ENCODE results near the gene B4GALNT3.

B4GALNT3 gene

GRCh38 chr12:467591-467990 lies 7.9 kb downstream of the B4GALNT3 start:
- no peak for DNase-seq (ENCODE audit: low read depth in 3 of 3, low spot score in 1 of 3)

GRCh38 chr12:468671-469389 lies 9.1 kb downstream of the B4GALNT3 start:
- no peak for DNase-seq (ENCODE audit: low read depth in 3 of 3, low spot score in 1 of 3)

- DNase-seq (ENCODE audit: low read depth in 3 of 3, low spot score in 1 of 3), result no peak
These were observed 10.4 kb downstream of the B4GALNT3 start for GRCh38 chr12:470133-470532.

- no peak for DNase-seq (ENCODE audit: low read depth in 3 of 3, low spot score in 1 of 3)
These were observed 13.5 kb downstream of the B4GALNT3 start for GRCh38 chr12:473198-473597.

GRCh38 chr12:473863-474577 lies 14.3 kb downstream of the B4GALNT3 start:
- DNase-seq (ENCODE audit: low read depth in 3 of 3, low spot score in 1 of 3), result no peak

GRCh38 chr12:475286-475685 lies 15.5 kb downstream of the B4GALNT3 start:
- no peak for DNase-seq (ENCODE audit: low read depth in 3 of 3, low spot score in 1 of 3)

- no peak for DNase-seq (ENCODE audit: low read depth in 3 of 3, low spot score in 1 of 3)
These were observed 19.4 kb downstream of the B4GALNT3 start for GRCh38 chr12:479161-479560.

GRCh38 chr12:480831-481816 lies 21.4 kb downstream of the B4GALNT3 start:
- no peak for DNase-seq (ENCODE audit: low read depth in 3 of 3, low spot score in 1 of 3)

GRCh38 chr12:482061-482460 lies 22.3 kb downstream of the B4GALNT3 start:
- no peak for DNase-seq (ENCODE audit: low read depth in 3 of 3, low spot score in 1 of 3)

GRCh38 chr12:484096-484495 lies 24.4 kb downstream of the B4GALNT3 start:
- no peak for DNase-seq (ENCODE audit: low read depth in 3 of 3, low spot score in 1 of 3)

- no peak for DNase-seq (ENCODE audit: low read depth in 3 of 3, low spot score in 1 of 3)
These were observed 30.5 kb downstream of the B4GALNT3 start for GRCh38 chr12:490260-490659.

- no peak for DNase-seq (ENCODE audit: low read depth in 3 of 3, low spot score in 1 of 3)
These were observed 35.7 kb downstream of the B4GALNT3 start for GRCh38 chr12:495466-495865.

GRCh38 chr12:496736-497135 lies 37.0 kb downstream of the B4GALNT3 start:
- DNase-seq (ENCODE audit: low read depth in 3 of 3, low spot score in 1 of 3), result no peak

- DNase-seq (ENCODE audit: low read depth in 3 of 3, low spot score in 1 of 3), result no peak
These were observed 37.9 kb downstream of the B4GALNT3 start for GRCh38 chr12:497501-498160.

GRCh38 chr12:499837-500458 lies 40.2 kb downstream of the B4GALNT3 start:
- DNase-seq (ENCODE audit: low read depth in 3 of 3, low spot score in 1 of 3), result no peak

GRCh38 chr12:501722-502447 lies 42.1 kb downstream of the B4GALNT3 start:
- no peak for DNase-seq (ENCODE audit: low read depth in 3 of 3, low spot score in 1 of 3)

- no peak for DNase-seq (ENCODE audit: low read depth in 3 of 3, low spot score in 1 of 3)
These were observed 43.5 kb downstream of the B4GALNT3 start for GRCh38 chr12:503111-503761.

- no peak for DNase-seq (ENCODE audit: low read depth in 3 of 3, low spot score in 1 of 3)
These were observed 45.5 kb downstream of the B4GALNT3 start for GRCh38 chr12:505221-505620.

- no peak for DNase-seq (ENCODE audit: low read depth in 3 of 3, low spot score in 1 of 3)
These were observed 47.7 kb downstream of the B4GALNT3 start for GRCh38 chr12:507391-507796.

Data from stimulated activated CD4-positive, alpha-beta T cell treated with anti-CD3 and anti-CD28 coated beads, TNF-alpha, amount 100 ng/mL, for 1 hour (primary cell).